Activated T-cell treated with anti-CD3 and anti-CD28 coated beads, Interleukin-2, amount 50 U/mL, for 72 hours (primary cell): Measurements from ENCODE around the gene CAGE1. TPM values are rescaled to one million over a fixed set of nuclear protein-coding genes. Genes with fewer than 3 reads are reported as not detected.
A peak's percentile ranks its signal among the peaks of the same experiment; 100 is the strongest.
"Not testable (repeated sequence)": the region's sequence is repeated elsewhere in the genome, so short reads cannot be mapped to it uniquely, and the experiment has no call there.

Source experiments
- ATAC-seq, 2 donors: fragments of 150-1000 bp; cut with Tn5 transposase; replicated peaks in 1 of 2; 2 replicates each; pipeline ENCODE4 v1.10.0; 2021; ENCODE audit warnings: moderate library complexity in 2 of 2, mild to moderate bottlenecking in 1 of 2
- DNase-seq, 2 donors: peaks; one replicate each; pipeline ENCODE4 v3.0.0; 2021 to 2022; ENCODE audit warnings: mixed read lengths in 1 of 2
- H3K27ac Mint-ChIP-seq: one replicate; pipeline ENCODE4 v1.8.0; 2022; ENCODE audit warnings: mild to moderate bottlenecking, moderate library complexity, mixed read lengths
- H3K27me3 Mint-ChIP-seq: one replicate; pipeline ENCODE4 v1.8.0; 2022; ENCODE audit warnings: low read depth, mixed read lengths
- H3K36me3 Mint-ChIP-seq, 2 donors: one replicate each; pipeline ENCODE4 v1.8.0; 2022; ENCODE audit warnings: mixed read lengths in 2 of 2, mild to moderate bottlenecking in 1 of 2; ENCODE audit not compliant: insufficient read depth in 2 of 2
- H3K4me1 Mint-ChIP-seq: one replicate; pipeline ENCODE4 v1.8.0; 2022; ENCODE audit warnings: low read depth, mixed read lengths
- H3K4me3 Mint-ChIP-seq, 2 donors: one replicate each; pipeline ENCODE4 v1.8.0; 2022; ENCODE audit warnings: mild to moderate bottlenecking in 2 of 2, mixed read lengths in 2 of 2, moderate library complexity in 2 of 2
- H3K9me3 Mint-ChIP-seq, 2 donors: one replicate each; pipeline ENCODE4 v1.8.0; 2022; ENCODE audit warnings: mixed read lengths in 2 of 2
- total RNA-seq, 2 donors: library from RNA; stranded (reverse); gene quantifications; one replicate each; pipeline ENCODE4 v1.2.3, GENCODE V29; 2022

CAGE1 gene
- total RNA-seq, 2 donors from 2014 or later, result 0.25 to 0.31 TPM

DNA sequence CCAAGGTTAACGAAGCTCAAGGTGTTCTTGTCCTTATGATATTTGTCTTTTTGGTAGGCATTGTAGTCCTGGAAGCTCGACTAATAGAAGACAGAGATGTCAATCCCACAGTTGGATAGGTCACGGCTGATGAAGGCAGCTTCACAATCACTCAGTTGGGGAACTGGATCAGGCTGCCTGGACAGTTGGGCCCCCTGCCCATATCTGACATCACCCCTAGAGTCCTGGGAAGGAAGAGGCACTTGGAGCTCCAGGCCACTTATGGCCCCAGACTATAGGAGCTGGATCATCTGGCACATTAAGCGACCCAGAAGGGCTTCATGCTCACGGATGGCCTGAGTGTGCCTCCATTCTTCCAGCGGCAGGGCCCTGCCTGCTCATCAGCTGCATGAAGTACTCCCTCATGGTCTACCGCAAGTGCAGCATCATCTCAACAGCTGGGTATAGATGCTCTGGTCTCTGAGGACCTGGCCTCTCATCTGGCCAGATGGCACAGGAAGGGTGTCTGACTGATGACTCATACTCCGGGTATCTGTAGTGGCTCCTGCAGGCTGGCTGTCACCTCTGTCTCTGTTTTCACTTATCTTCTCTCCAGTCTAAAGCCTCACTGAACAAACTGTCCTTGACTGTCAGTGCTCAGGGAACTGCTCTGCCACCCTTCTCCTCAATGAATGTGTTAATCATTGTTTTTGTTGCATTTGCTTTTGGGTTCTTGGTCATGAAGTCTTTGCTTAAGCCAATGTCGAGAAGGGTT is 47.4 kb downstream of the CAGE1 start:
- H3K27ac Mint-ChIP-seq, result no peak overlapping the region
- H3K4me3 Mint-ChIP-seq, result no peak overlapping the region
- no peaks in the 10 kb centered on the region for H3K9me3 Mint-ChIP-seq
- H3K27me3 Mint-ChIP-seq, result no peaks in the 10 kb centered on the region
- ATAC-seq (peak; percentile 44 to 57), DNase-seq (no peak)
- H3K36me3 Mint-ChIP-seq, result no peaks in the 10 kb centered on the region
- H3K4me1 Mint-ChIP-seq, result no peaks in the 10 kb centered on the region

DNA sequence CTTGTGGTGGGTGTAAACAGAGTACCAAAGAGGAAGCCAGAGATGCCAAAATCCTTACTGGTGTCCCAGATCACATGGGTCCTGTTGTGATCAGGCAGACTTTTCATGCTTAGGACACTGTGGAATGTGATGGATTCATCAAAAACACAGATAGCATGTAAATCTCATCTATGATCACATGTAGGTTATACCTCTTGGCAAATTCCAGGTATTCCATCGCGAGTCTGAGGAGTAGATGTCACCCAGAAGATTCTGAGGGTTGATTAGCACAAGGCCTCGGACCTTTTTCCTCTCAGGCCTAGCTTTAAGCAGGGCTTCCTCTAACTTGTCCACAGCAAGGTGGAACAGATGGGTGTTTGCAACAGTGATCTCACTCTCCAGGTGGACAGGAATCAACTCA is 48.3 kb downstream of the CAGE1 start:
- H3K27me3 Mint-ChIP-seq, result no peaks in the 10 kb centered on the region
- no peak overlapping the region for H3K27ac Mint-ChIP-seq
- no peaks in the 10 kb centered on the region for H3K9me3 Mint-ChIP-seq
- no peak for DNase-seq
- no peaks in the 10 kb centered on the region for H3K4me1 Mint-ChIP-seq
- no peak overlapping the region for H3K4me3 Mint-ChIP-seq
- H3K36me3 Mint-ChIP-seq, result no peaks in the 10 kb centered on the region
- no peak for ATAC-seq

DNA sequence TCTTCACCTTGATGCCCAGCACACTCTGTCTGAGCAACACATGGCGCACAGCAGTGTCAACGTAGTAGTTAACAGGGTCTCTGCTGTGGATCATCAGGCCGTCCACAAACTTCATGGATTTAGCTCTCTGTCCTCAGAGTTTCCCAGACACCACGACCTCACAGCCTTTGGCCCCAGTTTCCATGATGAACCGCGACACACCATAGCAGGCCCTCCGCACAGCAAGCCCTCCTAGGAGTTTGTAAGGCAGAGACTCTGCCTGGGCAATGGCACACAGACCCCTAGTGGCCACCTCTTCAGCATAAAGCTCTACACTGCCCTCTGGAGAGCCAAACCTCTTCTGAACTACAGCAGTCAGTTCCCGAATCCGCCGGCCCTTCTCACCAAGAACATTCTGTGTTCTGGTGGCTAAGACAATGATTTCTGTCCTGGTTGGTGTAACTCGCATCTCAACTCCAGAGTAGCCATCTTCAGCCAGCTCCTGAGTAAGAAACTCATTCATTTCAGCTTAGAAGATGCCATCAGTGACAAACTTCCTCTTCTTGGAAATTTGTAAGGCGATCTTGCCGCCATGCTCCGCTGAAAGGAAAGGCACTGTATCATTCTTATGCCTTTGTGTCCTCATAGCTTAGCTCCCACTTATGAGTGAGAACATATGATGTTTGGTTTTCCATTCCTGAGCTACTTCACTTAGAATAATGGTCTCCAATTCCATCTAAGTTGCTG is 50.4 kb downstream of the CAGE1 start:
- not testable (repeated sequence) for H3K36me3 Mint-ChIP-seq, H3K27me3 Mint-ChIP-seq, H3K9me3 Mint-ChIP-seq, H3K4me1 Mint-ChIP-seq, DNase-seq, H3K27ac Mint-ChIP-seq, H3K4me3 Mint-ChIP-seq
- peak in 1 of 2 donors; percentile 28 for ATAC-seq

DNA sequence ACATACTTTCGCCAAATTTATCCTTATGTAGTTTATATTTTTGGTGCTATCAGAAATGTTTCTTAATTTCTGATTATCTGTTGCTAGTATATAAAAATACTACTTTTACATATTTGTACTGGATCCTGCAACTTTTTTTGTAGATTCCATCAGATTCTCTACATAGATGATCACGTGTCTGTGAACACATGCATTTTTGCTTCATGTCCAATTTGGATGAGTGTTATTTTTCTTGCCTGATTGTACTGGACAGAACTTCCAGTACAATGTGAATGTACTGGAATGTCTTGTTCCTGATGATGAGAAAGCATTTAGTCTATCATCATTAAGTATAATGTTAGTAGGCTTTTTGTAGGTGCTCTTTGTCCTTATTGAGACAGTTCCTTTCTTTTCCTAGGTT is 51.5 kb downstream of the CAGE1 start:
- DNase-seq (no peak), ATAC-seq (no peak)
- Mint-ChIP-seq H3K4me1 (no peaks in the 10 kb centered on the region), H3K27ac (no peak overlapping the region), H3K36me3 (no peaks in the 10 kb centered on the region), H3K27me3 (no peaks in the 10 kb centered on the region), H3K9me3 (peaks cover 0 to 2% of the 10 kb centered on the region in 2 donors), H3K4me3 (no peak overlapping the region)

DNA sequence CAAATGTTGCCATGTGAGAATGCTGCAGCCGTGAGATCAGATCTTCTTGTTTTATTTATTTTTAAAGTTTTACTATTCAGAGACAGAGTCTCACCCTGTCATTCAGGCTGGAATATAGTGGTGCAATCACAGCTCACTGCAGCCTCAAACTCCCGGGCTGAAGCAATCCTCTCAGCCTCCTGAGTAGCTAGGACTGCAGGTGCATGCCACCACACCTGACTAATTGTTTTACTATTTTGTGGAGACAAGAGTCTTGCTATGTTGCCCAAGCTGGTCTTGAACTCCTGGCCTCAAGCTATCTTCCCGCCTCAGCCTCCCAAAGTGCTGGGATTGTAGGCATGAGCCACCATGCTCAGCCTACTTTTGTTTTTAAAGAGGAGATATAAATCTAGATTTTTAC is 54.0 kb downstream of the CAGE1 start:
- no peak overlapping the region for H3K27ac Mint-ChIP-seq
- no peaks in the 10 kb centered on the region for H3K4me1 Mint-ChIP-seq
- no peaks in the 10 kb centered on the region for H3K27me3 Mint-ChIP-seq
- no peak for ATAC-seq
- H3K36me3 Mint-ChIP-seq, result no peaks in the 10 kb centered on the region
- no peak overlapping the region for H3K4me3 Mint-ChIP-seq
- peaks cover 0 to 2% of the 10 kb centered on the region in 2 donors for H3K9me3 Mint-ChIP-seq
- no peak for DNase-seq

DNA sequence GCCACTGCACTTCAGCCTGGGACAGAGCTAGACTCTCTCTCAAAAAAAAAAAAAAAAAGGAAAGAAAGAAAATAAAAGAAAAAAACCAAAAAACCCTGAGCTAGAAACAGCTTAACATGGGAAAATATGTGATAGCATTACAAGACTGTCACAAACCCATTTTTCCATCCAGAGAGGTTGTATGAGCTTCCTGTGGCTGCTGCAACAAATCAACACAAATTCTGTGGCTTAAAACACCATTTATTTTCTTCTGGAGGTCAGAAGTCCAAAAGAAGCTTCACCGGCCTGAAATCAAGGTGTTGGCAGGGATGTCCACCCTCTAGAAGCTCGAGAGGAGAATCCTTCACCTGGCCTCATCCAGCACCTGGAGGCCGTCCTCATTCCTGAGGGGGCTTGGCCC is 54.9 kb downstream of the CAGE1 start:
- Mint-ChIP-seq H3K27ac (no peak overlapping the region), H3K36me3 (no peaks in the 10 kb centered on the region), H3K4me3 (no peak overlapping the region), H3K27me3 (no peaks in the 10 kb centered on the region), H3K9me3 (peaks cover 0 to 2% of the 10 kb centered on the region in 2 donors), H3K4me1 (no peaks in the 10 kb centered on the region)
- no peak for DNase-seq
- ATAC-seq, result no peak

DNA sequence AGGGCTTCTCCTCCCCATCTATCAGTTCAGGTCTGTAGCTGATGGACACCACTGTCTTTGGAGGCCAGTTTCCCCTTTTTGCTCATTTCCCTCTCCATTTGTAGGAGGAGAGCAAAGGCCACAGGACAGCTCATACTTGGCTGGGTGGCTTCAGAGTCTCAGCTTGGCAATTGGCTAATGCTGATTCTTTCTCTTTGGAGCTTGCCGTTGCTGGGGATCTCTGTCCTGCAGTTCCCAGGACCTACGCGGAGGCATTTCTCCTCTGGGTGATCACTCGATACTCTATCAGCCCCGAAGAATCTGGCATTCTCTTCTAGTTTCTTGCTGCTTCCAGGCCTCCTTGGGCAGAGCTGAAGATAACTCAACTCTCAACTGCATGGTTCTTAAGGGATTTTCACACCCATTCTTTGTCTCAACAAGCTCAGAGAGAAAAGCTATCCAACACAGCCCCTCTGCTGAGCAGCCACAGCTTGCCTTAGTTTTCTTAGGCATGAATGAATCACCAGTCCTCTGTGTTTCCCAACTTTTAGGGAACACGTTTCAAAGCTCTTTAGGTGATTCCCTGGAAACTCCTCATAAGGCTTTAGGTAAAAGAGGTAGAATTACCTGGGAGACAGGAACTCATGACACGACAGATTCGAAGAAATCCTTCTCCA is 57.3 kb downstream of the CAGE1 start:
- Mint-ChIP-seq H3K4me1 (no peaks in the 10 kb centered on the region), H3K4me3 (no peak overlapping the region), H3K27ac (no peak overlapping the region), H3K9me3 (peaks cover 0 to 2% of the 10 kb centered on the region in 2 donors), H3K27me3 (no peaks in the 10 kb centered on the region), H3K36me3 (no peaks in the 10 kb centered on the region)
- no peak for DNase-seq
- ATAC-seq, result no peak

DNA sequence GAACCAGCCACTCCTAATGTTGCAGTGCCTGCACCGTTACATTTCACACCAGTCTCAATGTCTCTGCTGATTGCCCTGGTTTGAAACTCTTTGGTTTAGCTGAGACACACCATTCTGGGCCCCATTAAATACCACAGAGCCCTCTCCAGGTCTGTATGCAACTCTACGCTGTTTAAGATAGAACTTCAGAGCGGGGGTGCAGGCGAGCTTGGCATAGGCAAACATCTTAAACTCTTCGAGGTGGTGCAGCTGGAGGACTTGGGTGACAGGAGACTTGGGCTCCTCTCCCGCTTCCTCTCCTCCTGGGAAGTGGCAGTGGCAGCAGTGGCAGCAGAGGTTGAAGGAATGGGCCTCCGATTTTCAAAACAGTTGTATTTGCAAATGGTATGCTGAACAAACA is 58.1 kb downstream of the CAGE1 start:
- no peaks in the 10 kb centered on the region for H3K36me3 Mint-ChIP-seq
- DNase-seq, result no peak
- H3K9me3 Mint-ChIP-seq, result peaks cover 0 to 2% of the 10 kb centered on the region in 2 donors
- H3K27ac Mint-ChIP-seq, result no peak overlapping the region
- H3K27me3 Mint-ChIP-seq, result no peaks in the 10 kb centered on the region
- no peak overlapping the region for H3K4me3 Mint-ChIP-seq
- ATAC-seq, result no peak
- no peaks in the 10 kb centered on the region for H3K4me1 Mint-ChIP-seq

DNA sequence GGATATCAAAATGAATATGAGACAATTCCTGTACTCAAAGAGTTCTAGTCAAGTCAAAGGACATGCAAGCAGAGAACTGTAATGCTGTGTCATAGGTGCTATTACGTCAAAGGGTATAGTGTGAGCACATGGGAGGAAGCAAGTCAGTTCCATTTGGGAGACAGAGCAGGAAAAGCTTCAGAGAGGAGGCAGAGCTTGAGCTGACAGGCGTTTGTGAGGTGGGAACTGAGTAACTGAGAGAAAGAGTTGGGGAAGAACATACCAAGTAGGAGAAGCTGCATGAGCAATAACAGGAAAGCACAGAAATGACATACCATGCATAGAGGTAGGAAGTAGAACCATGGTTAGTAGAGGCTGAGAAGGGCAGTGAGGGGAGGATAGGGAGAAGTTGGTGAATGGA is 61.3 kb downstream of the CAGE1 start:
- DNase-seq, result no peak
- peaks cover 14% of the 10 kb centered on the region for H3K27me3 Mint-ChIP-seq
- H3K4me3 Mint-ChIP-seq, result no peak overlapping the region
- no peak overlapping the region for H3K27ac Mint-ChIP-seq
- ATAC-seq, result peak; percentile 52 to 64
- H3K4me1 Mint-ChIP-seq, result no peaks in the 10 kb centered on the region
- no peaks in the 10 kb centered on the region for H3K9me3 Mint-ChIP-seq
- peaks cover 2 to 3% of the 10 kb centered on the region in 2 donors for H3K36me3 Mint-ChIP-seq

DNA sequence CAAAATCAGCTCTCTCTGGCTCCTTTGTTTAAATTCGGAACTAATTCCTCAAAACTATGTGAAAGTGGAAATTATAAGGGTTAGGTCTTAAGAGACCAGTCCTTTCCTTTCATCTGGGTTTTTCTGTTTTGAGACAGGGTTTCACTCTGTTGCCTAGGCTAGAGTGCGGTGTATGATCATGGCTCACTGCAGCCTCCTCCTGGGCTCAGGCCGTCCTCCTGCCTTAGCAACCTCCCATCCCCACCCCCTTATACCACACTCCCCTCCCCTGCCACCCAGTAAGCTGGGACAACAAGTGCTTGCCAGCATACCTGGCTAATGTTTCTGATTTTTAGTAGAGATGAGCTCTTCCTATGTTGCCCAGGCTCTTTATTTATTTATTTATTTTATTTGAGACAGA is 63.8 kb downstream of the CAGE1 start:
- H3K27me3 Mint-ChIP-seq, result peaks cover 14% of the 10 kb centered on the region
- no peak overlapping the region for H3K27ac Mint-ChIP-seq
- H3K9me3 Mint-ChIP-seq, result no peaks in the 10 kb centered on the region
- ATAC-seq (no peak), DNase-seq (no peak)
- no peak overlapping the region for H3K4me3 Mint-ChIP-seq
- H3K4me1 Mint-ChIP-seq, result no peaks in the 10 kb centered on the region
- peaks cover 2 to 3% of the 10 kb centered on the region in 2 donors for H3K36me3 Mint-ChIP-seq

DNA sequence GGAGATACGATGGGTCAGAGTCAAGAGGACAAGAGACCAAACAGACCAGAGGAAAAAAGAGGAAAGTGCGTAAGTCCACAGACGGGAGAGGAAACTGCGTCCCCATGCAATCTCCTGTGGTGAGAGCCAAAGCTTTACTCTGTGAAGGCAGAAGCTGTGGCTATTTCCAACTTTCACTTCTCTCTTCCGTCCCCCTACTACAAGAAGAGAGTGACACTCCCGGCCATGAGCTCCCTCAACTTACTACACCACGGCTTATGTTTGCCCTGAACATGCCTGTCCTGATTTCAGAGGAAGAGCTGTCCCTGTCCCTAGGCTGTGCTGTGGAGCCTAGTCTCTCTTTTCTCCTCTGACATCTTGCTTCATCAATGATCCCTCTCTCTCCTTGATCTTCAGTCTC is 65.0 kb downstream of the CAGE1 start:
- no peaks in the 10 kb centered on the region for H3K4me1 Mint-ChIP-seq
- no peak for DNase-seq
- peaks cover 2 to 3% of the 10 kb centered on the region in 2 donors for H3K36me3 Mint-ChIP-seq
- H3K4me3 Mint-ChIP-seq, result no peak overlapping the region
- peaks cover 14% of the 10 kb centered on the region for H3K27me3 Mint-ChIP-seq
- no peak overlapping the region for H3K27ac Mint-ChIP-seq
- H3K9me3 Mint-ChIP-seq, result no peaks in the 10 kb centered on the region
- ATAC-seq, result no peak

DNA sequence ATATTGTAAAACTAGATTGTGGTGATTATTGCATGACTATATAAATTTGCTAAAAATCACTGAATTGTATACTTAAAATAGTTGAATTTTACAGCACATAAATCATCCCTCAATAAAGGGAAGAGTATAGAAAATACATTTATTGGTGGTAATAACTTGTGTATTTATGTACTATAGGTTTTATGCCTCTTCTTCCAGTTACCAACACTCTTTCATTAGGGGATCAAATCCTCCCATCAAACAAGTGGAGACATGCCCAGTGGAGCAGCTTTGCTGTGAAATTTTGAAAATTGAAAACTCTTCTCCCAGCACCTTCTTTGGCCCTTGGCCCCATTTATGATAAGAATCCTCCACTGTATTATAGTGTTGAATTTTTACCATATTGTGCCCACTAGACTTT is 66.5 kb downstream of the CAGE1 start:
- Mint-ChIP-seq H3K9me3 (no peaks in the 10 kb centered on the region), H3K27me3 (peaks cover 14% of the 10 kb centered on the region), H3K36me3 (peaks cover 2 to 3% of the 10 kb centered on the region in 2 donors), H3K4me1 (no peaks in the 10 kb centered on the region), H3K27ac (no peak overlapping the region), H3K4me3 (no peak overlapping the region)
- no peak for DNase-seq
- ATAC-seq, result no peak

DNA sequence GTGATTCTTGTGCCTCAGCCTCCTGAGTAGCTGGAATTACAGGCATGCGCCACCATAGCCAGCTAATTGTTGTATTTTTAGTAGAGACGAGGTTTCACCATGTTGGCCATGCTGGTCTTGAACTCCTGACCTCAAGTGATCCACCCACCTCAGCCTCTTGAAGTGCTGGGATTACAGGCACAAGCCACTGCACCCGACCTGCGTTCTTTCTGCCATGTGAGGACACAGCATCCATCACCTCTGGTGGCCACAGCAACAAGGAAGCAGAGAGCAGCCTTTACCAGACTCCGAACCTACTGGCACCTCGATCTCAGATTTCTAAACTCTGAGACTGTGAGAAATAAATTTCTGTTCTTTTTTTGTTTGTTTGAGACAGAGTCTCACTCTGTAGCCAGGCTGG is 67.7 kb downstream of the CAGE1 start:
- not testable (repeated sequence) for H3K4me1 Mint-ChIP-seq, H3K27ac Mint-ChIP-seq, ATAC-seq, H3K36me3 Mint-ChIP-seq, H3K4me3 Mint-ChIP-seq, DNase-seq, H3K9me3 Mint-ChIP-seq
- H3K27me3 Mint-ChIP-seq, result peaks cover 14% of the 10 kb centered on the region
